Left ventricle myocardium inferior (tissue), 1 donor: ENCODE measurements around the gene SDR9C7. TPM values are rescaled to one million over a fixed set of nuclear protein-coding genes. Genes with fewer than 3 reads are reported as not detected.

ENCODE experiments used
- DNase-seq: peaks from one replicate; pipeline ENCODE4 v3.0.0-alpha.2; 2020
- H3K27ac ChIP-seq: fragments of 200-600 bp; replicated peaks from 2 replicates; pipeline ENCODE4 v1.8.0; 2021
- H3K27me3 ChIP-seq: fragments of 200-600 bp; 2 replicates; pipeline ENCODE4 v1.8.0; 2021; ENCODE audit warnings: low read depth
- H3K36me3 ChIP-seq: fragments of 200-600 bp; 2 replicates; pipeline ENCODE4 v1.8.0; 2021
- H3K4me1 ChIP-seq: fragments of 200-600 bp; 2 replicates; pipeline ENCODE4 v1.8.0; 2021
- H3K4me3 ChIP-seq: fragments of 200-600 bp; 2 replicates; pipeline ENCODE4 v1.8.0; 2021; ENCODE audit warnings: mild to moderate bottlenecking, moderate library complexity
- H3K9me3 ChIP-seq: fragments of 200-600 bp; replicated peaks from 2 replicates; pipeline ENCODE4 v1.8.0; 2021
- CTCF ChIP-seq: fragments of 200-600 bp; IDR thresholded peaks from 2 replicates; pipeline ENCODE4 v1.8.0; 2021; ENCODE audit warnings: antibody characterized with exemption, mild to moderate bottlenecking, borderline replicate concordance
- intact Hi-C: fragments of 100-400 bp; cut with micrococcal nuclease; formaldehyde crosslinking; loops from one replicate; pipeline ENCODE4 v1.11.0; 2022
- total RNA-seq: library from RNA; stranded (reverse); fragmentation: NEBNext Ultra II Directional; extraction: Animal tissue kit (Norgen Biotek cat#: 25700); gene quantifications from one replicate; pipeline ENCODE4 v1.2.1, GENCODE V29; 2021
- donor health status: DM: no; HTN: yes; CAD: no; lungs with severe emphysema.

SDR9C7 gene
- total RNA-seq, 1 donor from 2014 or later = not detected

GRCh38 chr12:56877195-56878009, 56.8 kb downstream of the SDR9C7 start:
- no peak overlapping the region for H3K4me3 ChIP-seq
- no peak overlapping the region for H3K27ac ChIP-seq
- no peak for TF ChIP-seq CTCF
- intact Hi-C loops = no loop called here
- H3K9me3 ChIP-seq = peaks cover 12% of the 10 kb centered on the region
- H3K27me3 ChIP-seq = no peaks in the 10 kb centered on the region
- no peak for DNase-seq
- peaks cover 13% of the 10 kb centered on the region for H3K4me1 ChIP-seq
- H3K36me3 ChIP-seq = no peaks in the 10 kb centered on the region

- Histone ChIP-seq H3K4me1 (peaks cover 13% of the 10 kb centered on the region), H3K27ac (no peak overlapping the region), H3K4me3 (no peak overlapping the region), H3K27me3 (no peaks in the 10 kb centered on the region), H3K9me3 (no peaks in the 10 kb centered on the region), H3K36me3 (no peaks in the 10 kb centered on the region)
- intact Hi-C loops = no loop called here
- TF ChIP-seq CTCF = no peak
- DNase-seq = no peak
These were observed 59.4 kb downstream of the SDR9C7 start for GRCh38 chr12:56874821-56875220.

GRCh38 chr12:56873382-56873781, 60.8 kb downstream of the SDR9C7 start:
- no peaks in the 10 kb centered on the region for H3K9me3 ChIP-seq
- H3K4me3 ChIP-seq = no peak overlapping the region
- H3K36me3 ChIP-seq = no peaks in the 10 kb centered on the region
- H3K27me3 ChIP-seq = no peaks in the 10 kb centered on the region
- H3K4me1 ChIP-seq = peaks cover 13% of the 10 kb centered on the region
- no peak overlapping the region for H3K27ac ChIP-seq
- intact Hi-C loops = no loop called here
- DNase-seq = no peak
- no peak for TF ChIP-seq CTCF

Other genes starting within 250 kb of the SDR9C7 start
- 136 TPM for gene PTGES3, start 246.1 kb downstream of the SDR9C7 start, total RNA-seq
- gene NACA, start 209.1 kb downstream of the SDR9C7 start, total RNA-seq = 477 TPM
- gene PRIM1, start 182.1 kb downstream of the SDR9C7 start, total RNA-seq = 2.7 TPM
- gene HSD17B6, start 171.1 kb downstream of the SDR9C7 start, total RNA-seq = not detected
- gene RDH16, start 23.2 kb upstream of the SDR9C7 start, total RNA-seq = 0.19 TPM
- 2.7 TPM for gene ZBTB39, start 72.1 kb upstream of the SDR9C7 start, total RNA-seq
- gene TAC3, start 82.1 kb upstream of the SDR9C7 start, total RNA-seq = not detected
- gene MYO1A, start 115.7 kb upstream of the SDR9C7 start, total RNA-seq = not detected
- gene NEMP1, start 144.4 kb upstream of the SDR9C7 start, total RNA-seq = 3.3 TPM
- gene NAB2, start 154.7 kb upstream of the SDR9C7 start, total RNA-seq = 10.1 TPM
- gene STAT6, start 177.0 kb upstream of the SDR9C7 start, total RNA-seq = 46.2 TPM
- 61.0 TPM for gene LRP1, start 194.1 kb upstream of the SDR9C7 start, total RNA-seq
- not detected for gene LRP1-AS, start 213.2 kb upstream of the SDR9C7 start, total RNA-seq